GM23248 (cell line): ENCODE results near the gene ANKRD55.

ENCODE experiments used
- EZH2 ChIP-seq: fragments of 200-600 bp; sonication (generic); IDR thresholded peaks from 2 replicates; pipeline ENCODE4 v1.6.1; 2018; ENCODE audit warnings: antibody characterized with exemption, mild to moderate bottlenecking; ENCODE audit not compliant: insufficient read depth, poor library complexity, severe bottlenecking
- EZH2phosphoT487 ChIP-seq: fragments of 200-600 bp; sonication (generic); IDR thresholded peaks from 2 replicates; pipeline ENCODE4 v1.6.1; 2018; ENCODE audit warnings: antibody characterized with exemption, moderate library complexity, mild to moderate bottlenecking, low read depth; ENCODE audit not compliant: insufficient read depth

GRCh38 chr5:56253924-56254323 lies 20.8 kb upstream of the ANKRD55 start:
- no peak for TF ChIP-seq EZH2
- no peak for TF ChIP-seq EZH2phosphoT487
